ENCODE results near the gene ELK3.

The ELK3 gene

GRCh38 chr12:96164951-96165811, 29.0 kb upstream of the ELK3 start:
- DNase-seq (no peak), ATAC-seq (ENCODE audit: insufficient read depth, low read depth) (no peak)
- TF ChIP-seq EZH2 (IDR thresholded peaks at IDR 0.05; ENCODE audit: borderline replicate concordance, low read depth, low read length, severe bottlenecking): no peak
- TF ChIP-seq CTCF (IDR thresholded peaks at IDR 0.05; ENCODE audit: borderline replicate concordance, extremely low read depth, low read length, poor library complexity, severe bottlenecking): no peak
- Histone ChIP-seq H3K27ac (ENCODE audit: low read length) (no peak overlapping the region), H3K36me3 (ENCODE audit: insufficient read depth, low read length) (no peaks in the 10 kb centered on the region), H3K4me1 (ENCODE audit: insufficient read depth, low read length) (no peaks in the 10 kb centered on the region), H4K20me1 (ENCODE audit: insufficient read depth, low read length) (no peaks in the 10 kb centered on the region), H3K4me3 (ENCODE audit: low read depth in 1 of 2, low read length in 2 of 2) (no peak overlapping the region), H3K9me3 (ENCODE audit: insufficient read depth, low read length, severe bottlenecking) (no peaks in the 10 kb centered on the region), H3K9ac (ENCODE audit: low read depth, low read length) (no peak overlapping the region), H3K79me2 (ENCODE audit: insufficient read depth, low read length) (no peaks in the 10 kb centered on the region), H3K27me3 (ENCODE audit: insufficient read depth, low read length, poor library complexity) (no peaks in the 10 kb centered on the region), H2AFZ (ENCODE audit: low read depth, low read length) (no peak overlapping the region), H3K4me2 (ENCODE audit: insufficient read depth, low read length) (no peak overlapping the region)

GRCh38 chr12:96166765-96167164, 27.4 kb upstream of the ELK3 start:
- H3K79me2 ChIP-seq (ENCODE audit: insufficient read depth, low read length): no peaks in the 10 kb centered on the region
- H4K20me1 ChIP-seq (ENCODE audit: insufficient read depth, low read length): no peaks in the 10 kb centered on the region
- H3K9me3 ChIP-seq (ENCODE audit: insufficient read depth, low read length, severe bottlenecking): no peaks in the 10 kb centered on the region
- no peaks in the 10 kb centered on the region for H3K4me1 ChIP-seq (ENCODE audit: insufficient read depth, low read length)
- no peak overlapping the region for H2AFZ ChIP-seq (ENCODE audit: low read depth, low read length)
- H3K36me3 ChIP-seq (ENCODE audit: insufficient read depth, low read length): no peaks in the 10 kb centered on the region
- H3K4me3 ChIP-seq (ENCODE audit: low read depth in 1 of 2, low read length in 2 of 2): no peak overlapping the region
- TF ChIP-seq CTCF (IDR thresholded peaks at IDR 0.05; ENCODE audit: borderline replicate concordance, extremely low read depth, low read length, poor library complexity, severe bottlenecking): no peak
- TF ChIP-seq EZH2 (IDR thresholded peaks at IDR 0.05; ENCODE audit: borderline replicate concordance, low read depth, low read length, severe bottlenecking): no peak
- H3K27ac ChIP-seq (ENCODE audit: low read length): no peak overlapping the region
- ATAC-seq (ENCODE audit: insufficient read depth, low read depth) (no peak), DNase-seq (no peak)
- H3K27me3 ChIP-seq (ENCODE audit: insufficient read depth, low read length, poor library complexity): no peaks in the 10 kb centered on the region
- no peak overlapping the region for H3K4me2 ChIP-seq (ENCODE audit: insufficient read depth, low read length)
- no peak overlapping the region for H3K9ac ChIP-seq (ENCODE audit: low read depth, low read length)

GRCh38 chr12:96167492-96167891, 26.7 kb upstream of the ELK3 start:
- H3K27ac ChIP-seq (ENCODE audit: low read length): no peak overlapping the region
- no peak for ATAC-seq (ENCODE audit: insufficient read depth, low read depth)
- no peaks in the 10 kb centered on the region for H3K27me3 ChIP-seq (ENCODE audit: insufficient read depth, low read length, poor library complexity)
- no peak overlapping the region for H3K4me3 ChIP-seq (ENCODE audit: low read depth in 1 of 2, low read length in 2 of 2)
- H3K9ac ChIP-seq (ENCODE audit: low read depth, low read length): no peak overlapping the region
- no peaks in the 10 kb centered on the region for H3K9me3 ChIP-seq (ENCODE audit: insufficient read depth, low read length, severe bottlenecking)
- no peaks in the 10 kb centered on the region for H3K4me1 ChIP-seq (ENCODE audit: insufficient read depth, low read length)
- no peak for DNase-seq
- H2AFZ ChIP-seq (ENCODE audit: low read depth, low read length): no peak overlapping the region
- H3K36me3 ChIP-seq (ENCODE audit: insufficient read depth, low read length): no peaks in the 10 kb centered on the region
- H3K79me2 ChIP-seq (ENCODE audit: insufficient read depth, low read length): no peaks in the 10 kb centered on the region
- no peaks in the 10 kb centered on the region for H4K20me1 ChIP-seq (ENCODE audit: insufficient read depth, low read length)
- TF ChIP-seq EZH2 (IDR thresholded peaks at IDR 0.05; ENCODE audit: borderline replicate concordance, low read depth, low read length, severe bottlenecking) (no peak), CTCF (IDR thresholded peaks at IDR 0.05; ENCODE audit: borderline replicate concordance, extremely low read depth, low read length, poor library complexity, severe bottlenecking) (no peak)
- H3K4me2 ChIP-seq (ENCODE audit: insufficient read depth, low read length): no peak overlapping the region
